GM12873 (cell line): ENCODE data around the gene HIBADH.

ENCODE experiments used
- TF ChIP-seq, protein P1 (sequence below): IDR thresholded peaks from 2 replicates; pipeline ENCODE4 v1.5.1; 2012; ENCODE audit warnings: low read depth, mild to moderate bottlenecking, moderate library complexity, low read length, control low read depth; ENCODE audit not compliant: insufficient read depth; ENCODE audit errors: missing control alignments

HIBADH gene

GRCh38 chr7:27650283-27650682 is 12.4 kb downstream of the HIBADH start:
- TF ChIP-seq, protein P1, sequence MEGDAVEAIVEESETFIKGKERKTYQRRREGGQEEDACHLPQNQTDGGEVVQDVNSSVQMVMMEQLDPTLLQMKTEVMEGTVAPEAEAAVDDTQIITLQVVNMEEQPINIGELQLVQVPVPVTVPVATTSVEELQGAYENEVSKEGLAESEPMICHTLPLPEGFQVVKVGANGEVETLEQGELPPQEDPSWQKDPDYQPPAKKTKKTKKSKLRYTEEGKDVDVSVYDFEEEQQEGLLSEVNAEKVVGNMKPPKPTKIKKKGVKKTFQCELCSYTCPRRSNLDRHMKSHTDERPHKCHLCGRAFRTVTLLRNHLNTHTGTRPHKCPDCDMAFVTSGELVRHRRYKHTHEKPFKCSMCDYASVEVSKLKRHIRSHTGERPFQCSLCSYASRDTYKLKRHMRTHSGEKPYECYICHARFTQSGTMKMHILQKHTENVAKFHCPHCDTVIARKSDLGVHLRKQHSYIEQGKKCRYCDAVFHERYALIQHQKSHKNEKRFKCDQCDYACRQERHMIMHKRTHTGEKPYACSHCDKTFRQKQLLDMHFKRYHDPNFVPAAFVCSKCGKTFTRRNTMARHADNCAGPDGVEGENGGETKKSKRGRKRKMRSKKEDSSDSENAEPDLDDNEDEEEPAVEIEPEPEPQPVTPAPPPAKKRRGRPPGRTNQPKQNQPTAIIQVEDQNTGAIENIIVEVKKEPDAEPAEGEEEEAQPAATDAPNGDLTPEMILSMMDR, result no peak

DNA sequence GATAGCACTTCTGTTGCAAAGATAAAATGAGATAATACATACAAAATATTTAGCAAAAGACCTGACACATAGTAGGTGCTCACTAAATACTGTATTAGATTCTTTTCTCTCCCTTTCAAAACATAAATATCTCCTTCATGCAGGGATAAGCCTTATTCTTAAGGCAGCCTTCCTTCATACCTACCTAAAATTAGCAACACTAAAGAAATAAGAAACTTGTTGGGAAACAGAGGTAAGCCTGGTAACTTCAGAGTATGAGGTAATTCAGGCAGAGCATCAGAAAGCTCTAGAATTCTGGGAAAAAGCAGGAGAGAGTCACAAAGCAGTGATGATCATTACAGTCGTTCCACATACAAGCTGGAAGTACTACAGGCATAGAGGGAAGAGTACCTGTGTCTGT is 15.2 kb downstream of the HIBADH start:
- TF ChIP-seq, protein P1, result no peak

GRCh38 chr7:27647046-27647445 is 15.6 kb downstream of the HIBADH start:
- TF ChIP-seq, protein P1, result no peak

DNA sequence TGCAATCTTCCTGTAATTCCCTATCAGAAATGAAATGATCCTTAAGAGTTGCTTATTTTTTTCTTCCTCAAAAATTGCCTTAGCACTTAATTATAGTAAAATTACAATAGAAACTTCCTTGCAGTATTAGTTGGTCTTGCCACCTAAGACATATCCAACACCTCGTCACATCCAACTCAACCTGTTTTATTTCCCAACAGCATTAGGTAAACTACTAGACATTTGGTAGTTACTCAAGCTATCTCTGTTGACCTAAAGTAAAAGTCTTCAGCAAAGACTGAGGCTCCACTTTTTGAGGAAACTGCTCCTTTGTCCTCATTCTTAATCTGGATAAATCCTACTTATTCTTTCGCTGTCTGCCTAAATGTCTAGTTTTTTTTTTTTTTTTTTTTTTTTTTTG is 20.4 kb downstream of the HIBADH start:
- TF ChIP-seq, protein P1, result no peak

DNA sequence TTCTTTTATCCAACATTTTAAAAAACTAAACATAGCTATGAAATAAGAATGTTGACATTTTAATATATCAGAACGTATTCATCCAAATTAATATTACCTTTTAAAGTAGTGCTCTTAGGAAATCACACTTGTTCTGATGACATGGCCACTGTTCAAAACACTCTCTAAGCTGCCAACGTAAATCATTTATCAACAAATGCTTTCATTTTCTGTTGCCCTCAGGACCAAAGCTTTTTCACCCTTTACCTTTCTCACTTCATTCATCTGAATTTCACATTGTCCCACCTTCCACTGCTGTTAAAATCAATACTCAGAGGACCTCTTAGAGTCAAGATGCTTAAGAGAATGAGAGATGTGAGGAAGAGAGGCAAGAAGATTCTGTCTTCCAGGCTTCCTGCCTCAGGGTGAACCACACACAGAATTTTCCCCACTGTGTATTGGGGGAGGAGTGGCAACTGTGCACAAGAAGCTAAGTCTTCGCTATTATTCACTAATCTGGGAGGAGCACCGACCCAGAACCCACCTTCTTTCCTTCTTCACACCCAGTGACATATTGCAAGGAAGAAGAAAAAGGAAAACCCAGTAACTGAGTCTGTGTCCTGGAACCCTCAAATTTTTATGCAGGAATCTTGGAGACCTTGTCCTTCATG is 21.0 kb downstream of the HIBADH start:
- TF ChIP-seq, protein P1, result no peak

DNA sequence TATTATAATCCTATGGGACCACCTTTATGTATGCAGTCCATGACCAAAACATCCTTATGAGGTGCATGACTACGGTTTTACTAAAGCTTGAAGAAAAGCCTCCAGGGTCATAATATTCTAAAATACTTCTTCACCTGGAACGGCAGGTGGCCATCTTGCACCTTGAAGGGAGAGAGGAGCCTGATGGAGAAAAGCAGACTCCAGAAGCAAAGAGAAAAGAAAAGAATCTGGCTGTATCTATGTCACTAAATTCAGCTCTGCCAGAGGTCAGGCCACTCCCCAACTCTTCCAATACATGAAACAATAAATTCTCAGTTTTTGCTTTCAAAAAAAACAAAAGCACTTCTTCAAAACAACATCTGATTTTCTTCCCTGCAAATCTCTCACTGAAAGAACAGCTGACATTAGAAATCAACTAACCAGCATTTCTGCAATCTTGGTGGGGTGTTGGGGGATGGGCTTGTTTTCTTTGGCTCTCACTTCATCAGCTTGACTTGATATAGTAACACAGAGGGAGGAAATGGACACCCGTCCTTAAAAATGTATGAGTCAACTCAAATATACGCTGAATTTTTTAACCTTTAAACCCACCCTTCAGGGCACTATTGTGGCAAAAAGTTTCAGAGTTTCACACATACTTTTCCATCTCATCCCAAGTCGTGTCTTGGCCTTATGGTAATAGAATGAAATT is 21.7 kb downstream of the HIBADH start:
- TF ChIP-seq, protein P1, result no peak

GRCh38 chr7:27639851-27640250 is 22.8 kb downstream of the HIBADH start:
- TF ChIP-seq, protein P1, result no peak
